Smooth muscle cell of the coronary artery (primary cell): Measurements from ENCODE around the gene TMEM178A. TPM values are rescaled to one million over a fixed set of nuclear protein-coding genes. Genes with fewer than 3 reads are reported as not detected.

Source experiments
- total RNA-seq: library from RNA; depleted of rRNA; stranded (reverse); fragments of >200 nt; gene quantifications from 2 replicates; pipeline ENCODE4 v1.2.3, GENCODE V29; 2014; ENCODE audit warnings: low replicate concordance

The TMEM178A gene
- total RNA-seq = 0.23 and 3.5 TPM in 2 replicates

DNA sequence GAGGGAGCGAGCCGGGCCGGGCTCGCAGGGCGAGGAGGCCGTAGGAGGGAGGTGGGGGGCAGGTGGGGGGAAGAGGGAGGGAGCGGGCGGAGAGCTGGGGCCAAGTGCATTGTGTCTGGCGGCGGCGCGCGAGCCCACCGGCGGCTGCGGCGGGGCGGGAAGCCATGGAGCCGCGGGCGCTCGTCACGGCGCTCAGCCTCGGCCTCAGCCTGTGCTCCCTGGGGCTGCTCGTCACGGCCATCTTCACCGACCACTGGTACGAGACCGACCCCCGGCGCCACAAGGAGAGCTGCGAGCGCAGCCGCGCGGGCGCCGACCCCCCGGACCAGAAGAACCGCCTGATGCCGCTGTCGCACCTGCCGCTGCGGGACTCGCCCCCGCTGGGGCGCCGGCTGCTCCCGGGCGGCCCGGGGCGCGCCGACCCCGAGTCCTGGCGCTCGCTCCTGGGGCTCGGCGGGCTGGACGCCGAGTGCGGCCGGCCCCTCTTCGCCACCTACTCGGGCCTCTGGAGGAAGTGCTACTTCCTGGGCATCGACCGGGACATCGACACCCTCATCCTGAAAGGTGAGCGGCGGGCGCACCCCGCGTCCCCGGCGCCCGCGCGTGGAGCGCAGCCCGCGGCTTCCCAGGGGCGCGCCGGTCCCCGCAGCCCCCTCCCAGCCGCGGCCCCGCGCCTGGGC is at the start of gene TMEM178A:
TSS of gene TMEM178A (plus strand) at position 107 of the 680 bp plus-strand sequence. CDS start at position 165, 58 bp downstream.

Other genes starting within 250 kb of the TMEM178A start
- gene MAP4K3, start 228.6 kb upstream of the TMEM178A start, total RNA-seq = 24.5 and 33.7 TPM in 2 replicates
- 3.4 and 8.3 TPM in 2 replicates for gene THUMPD2, start 113.3 kb downstream of the TMEM178A start, total RNA-seq